ENCODE results near the gene CD82.

CD82 gene

DNA sequence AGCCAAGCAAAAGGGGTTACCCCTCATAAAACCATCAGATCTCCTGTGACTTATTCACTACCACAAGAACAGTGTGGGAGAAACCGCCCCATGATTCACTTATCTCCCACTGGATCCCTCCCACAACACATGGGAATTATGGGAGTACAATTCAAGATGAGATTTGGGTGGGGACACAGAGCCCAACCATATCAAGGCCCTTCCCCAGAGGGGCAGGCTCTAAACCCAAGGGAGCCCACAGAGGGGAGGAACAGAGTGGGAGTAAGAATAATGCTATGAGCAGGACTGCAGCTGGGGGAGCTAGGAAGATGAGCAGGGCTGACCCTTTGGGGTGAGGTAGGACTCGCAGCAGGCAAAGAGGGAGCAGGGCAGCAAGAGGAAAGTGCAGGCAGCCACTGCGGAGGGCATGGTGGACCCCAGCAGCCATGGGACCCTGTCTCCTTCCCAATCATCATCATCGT lies 59.3 kb downstream of the CD82 start:
- DNase-seq (ENCODE audit: low read depth) = no peak
- H3K4me3 ChIP-seq (ENCODE audit: low read length) = no peak overlapping the region
- TF ChIP-seq, protein P1, sequence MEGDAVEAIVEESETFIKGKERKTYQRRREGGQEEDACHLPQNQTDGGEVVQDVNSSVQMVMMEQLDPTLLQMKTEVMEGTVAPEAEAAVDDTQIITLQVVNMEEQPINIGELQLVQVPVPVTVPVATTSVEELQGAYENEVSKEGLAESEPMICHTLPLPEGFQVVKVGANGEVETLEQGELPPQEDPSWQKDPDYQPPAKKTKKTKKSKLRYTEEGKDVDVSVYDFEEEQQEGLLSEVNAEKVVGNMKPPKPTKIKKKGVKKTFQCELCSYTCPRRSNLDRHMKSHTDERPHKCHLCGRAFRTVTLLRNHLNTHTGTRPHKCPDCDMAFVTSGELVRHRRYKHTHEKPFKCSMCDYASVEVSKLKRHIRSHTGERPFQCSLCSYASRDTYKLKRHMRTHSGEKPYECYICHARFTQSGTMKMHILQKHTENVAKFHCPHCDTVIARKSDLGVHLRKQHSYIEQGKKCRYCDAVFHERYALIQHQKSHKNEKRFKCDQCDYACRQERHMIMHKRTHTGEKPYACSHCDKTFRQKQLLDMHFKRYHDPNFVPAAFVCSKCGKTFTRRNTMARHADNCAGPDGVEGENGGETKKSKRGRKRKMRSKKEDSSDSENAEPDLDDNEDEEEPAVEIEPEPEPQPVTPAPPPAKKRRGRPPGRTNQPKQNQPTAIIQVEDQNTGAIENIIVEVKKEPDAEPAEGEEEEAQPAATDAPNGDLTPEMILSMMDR (conservative IDR thresholded peaks at IDR 0.05; ENCODE audit: low read length) = no peak

DNA sequence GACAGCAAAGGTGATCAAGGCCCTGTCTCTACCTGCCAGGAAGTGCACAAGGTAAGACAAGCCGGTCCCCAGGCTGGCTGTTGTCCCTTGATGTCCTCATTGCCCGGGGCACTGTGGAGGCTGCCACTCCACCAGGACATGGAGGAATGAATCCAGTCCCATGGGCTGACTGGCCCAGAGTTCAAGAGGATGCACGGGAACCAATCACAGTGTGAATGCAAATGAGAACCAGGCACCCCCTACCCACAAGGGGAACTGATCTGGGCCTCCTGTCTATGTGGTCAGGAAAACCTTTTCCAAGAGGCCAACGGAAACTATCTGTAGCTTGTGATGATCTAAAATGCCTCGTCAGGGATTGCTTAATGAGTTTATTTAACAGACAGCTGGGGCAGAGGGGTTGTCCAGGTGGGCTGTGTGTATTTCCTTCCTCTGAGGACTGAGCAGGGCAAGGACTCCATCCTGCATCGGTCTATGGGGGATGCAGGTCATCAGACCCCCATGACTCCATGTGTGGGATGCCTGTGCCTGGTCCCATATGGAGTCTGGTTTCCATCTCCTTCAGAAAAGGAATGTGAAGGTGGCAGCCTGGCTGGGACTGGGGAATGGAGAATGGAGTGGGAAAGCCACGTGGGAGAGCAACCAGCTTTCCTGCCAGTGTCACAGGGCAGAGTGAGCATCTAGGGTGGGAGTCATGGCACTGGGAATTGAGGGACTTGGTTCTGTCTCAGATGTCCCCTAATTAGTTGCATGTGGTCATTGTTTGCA lies 60.5 kb downstream of the CD82 start:
- H3K4me3 ChIP-seq (ENCODE audit: low read length) = no peak overlapping the region
- TF ChIP-seq, protein P1 (conservative IDR thresholded peaks at IDR 0.05; ENCODE audit: low read length) = no peak
- DNase-seq (ENCODE audit: low read depth) = no peak

DNA sequence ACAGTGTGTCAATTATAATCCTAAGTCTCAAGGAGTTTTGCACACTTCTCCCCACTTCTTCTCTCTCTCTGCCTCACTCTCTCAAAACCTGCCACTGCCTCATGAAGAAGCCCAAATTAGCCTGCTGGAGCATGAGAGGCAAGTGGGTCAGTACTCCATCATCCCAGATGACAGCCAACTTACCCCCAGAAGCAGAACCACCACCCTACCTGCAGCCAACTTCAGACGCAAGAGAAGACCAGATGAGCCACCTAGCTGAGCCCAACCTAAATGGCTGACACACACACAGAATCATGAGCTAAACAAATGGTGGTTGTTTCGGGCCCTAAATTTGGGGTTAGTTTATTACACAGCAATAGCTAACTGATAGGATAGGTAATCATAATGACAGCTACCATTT lies 61.2 kb downstream of the CD82 start:
- no peak for DNase-seq (ENCODE audit: low read depth)
- TF ChIP-seq, protein P1 (conservative IDR thresholded peaks at IDR 0.05; ENCODE audit: low read length) = no peak
- H3K4me3 ChIP-seq (ENCODE audit: low read length) = no peak overlapping the region

DNA sequence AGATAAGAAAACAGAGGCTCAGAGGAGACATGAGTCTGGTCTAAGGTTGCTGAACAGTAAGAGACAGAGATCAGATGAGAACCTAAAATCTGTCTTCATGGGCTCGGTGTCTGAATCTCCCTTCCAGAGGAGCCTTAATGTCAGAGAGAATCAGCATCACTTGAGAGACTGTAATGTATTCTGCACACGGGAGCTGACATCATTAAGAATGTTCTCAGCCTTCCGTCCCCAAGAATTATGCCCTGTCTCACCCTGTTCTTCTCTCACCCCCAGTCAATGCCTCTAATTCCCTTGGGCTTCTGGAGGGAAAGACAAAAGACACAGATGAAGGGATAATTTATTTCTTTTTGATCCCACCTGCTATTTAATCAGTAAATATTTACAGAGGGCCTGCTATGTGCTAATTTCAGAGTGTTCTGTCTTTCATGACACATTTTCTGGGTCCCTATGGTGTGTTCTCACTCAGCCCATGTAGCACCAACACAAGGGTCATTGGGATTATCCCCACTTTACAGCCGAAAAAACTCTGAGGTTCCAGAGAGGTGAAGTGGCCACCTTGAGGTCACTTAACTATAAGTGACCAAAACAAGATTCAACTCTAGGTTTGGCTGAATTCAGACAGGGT lies 61.8 kb downstream of the CD82 start:
- no peak for DNase-seq (ENCODE audit: low read depth)
- H3K4me3 ChIP-seq (ENCODE audit: low read length) = no peak overlapping the region
- TF ChIP-seq, protein P1 (conservative IDR thresholded peaks at IDR 0.05; ENCODE audit: low read length) = no peak

DNA sequence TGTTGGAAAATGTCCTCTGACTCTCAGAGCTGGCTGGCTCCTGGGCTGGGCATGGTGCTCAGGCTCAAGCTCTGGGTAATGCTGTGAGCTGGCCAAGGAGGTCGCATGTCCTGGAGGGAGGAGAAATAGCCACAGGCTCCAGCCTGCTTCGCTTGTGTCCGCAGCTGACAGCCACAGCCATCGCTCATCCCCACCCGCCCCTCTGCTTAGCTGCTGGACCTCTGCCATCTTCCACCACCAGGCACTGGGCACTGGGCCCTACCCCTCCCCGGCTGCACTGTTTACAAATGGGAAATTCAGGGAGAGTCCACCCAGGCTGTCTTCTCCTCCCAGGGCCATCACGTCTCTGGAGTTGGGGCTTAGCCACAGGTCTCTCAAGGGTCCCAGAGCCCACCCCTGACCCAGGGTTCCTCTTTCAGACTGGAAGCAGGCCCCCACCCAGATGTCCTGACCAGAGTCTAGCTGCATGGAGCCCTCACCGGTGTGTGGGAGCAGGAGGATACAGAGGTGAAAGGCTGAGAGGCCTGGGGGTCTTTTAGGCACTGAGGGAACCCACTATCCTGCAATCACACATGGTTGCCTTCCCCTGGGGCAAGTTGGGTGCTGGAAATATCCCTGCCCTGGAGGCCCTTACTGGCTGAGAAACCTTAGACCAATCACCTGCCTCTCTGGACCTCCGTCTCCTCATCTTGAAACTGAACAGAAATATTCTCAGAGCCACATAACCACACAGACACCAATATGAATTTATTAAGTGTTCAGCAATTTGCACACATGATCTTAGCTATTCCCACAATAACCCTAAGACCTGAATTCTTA lies 62.7 kb downstream of the CD82 start:
- peak; percentile 33 for DNase-seq (ENCODE audit: low read depth)
- H3K4me3 ChIP-seq (ENCODE audit: low read length) = no peak overlapping the region
- TF ChIP-seq, protein P1 (conservative IDR thresholded peaks at IDR 0.05; ENCODE audit: low read length) = no peak

DNA sequence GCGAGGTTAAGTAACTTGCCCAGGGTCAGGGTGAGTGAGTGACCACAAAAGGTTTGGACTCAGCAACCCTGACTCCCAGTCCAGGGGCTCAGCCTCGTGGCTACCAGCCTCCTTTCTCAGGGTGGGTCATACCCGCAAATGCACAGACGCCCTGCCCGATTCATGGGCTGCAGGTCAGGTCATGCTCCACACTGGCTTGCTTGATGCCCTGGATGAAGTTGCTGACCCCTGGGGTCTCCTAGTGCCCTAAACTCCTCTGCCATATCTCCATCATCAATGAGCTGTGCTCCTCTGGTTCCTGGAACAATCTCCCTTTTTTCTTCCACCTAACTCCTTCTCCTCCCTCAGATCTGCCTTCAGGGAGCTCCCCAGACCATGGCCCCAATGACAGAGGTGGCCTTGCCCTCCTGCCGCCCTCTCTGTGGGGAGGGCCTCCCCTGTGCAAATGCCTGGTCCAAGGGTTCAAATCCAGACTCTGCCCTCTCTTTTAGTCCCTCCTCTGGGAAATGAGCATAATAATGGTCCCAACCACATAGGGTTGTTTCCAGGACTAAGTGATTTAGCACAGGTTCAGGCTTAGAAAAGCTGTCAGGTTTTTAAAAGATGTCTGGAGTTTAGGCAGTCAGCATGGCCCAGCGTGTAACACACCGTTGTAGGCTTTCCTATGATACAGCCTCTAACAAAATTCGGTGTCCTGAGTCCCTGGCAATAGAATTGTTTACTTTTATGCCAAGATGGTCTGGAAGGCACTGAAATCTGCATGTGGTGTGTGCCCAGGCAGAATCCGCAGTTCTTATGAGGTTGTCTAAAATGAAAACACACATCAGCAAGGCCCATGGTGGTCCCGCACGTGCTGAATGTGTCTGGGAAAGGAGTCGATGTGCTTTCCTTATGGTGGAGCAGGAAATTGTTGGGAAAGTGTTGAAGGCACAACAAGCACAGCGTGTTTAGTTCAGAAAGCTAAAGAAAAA lies 63.6 kb downstream of the CD82 start:
- TF ChIP-seq, protein P1 (conservative IDR thresholded peaks at IDR 0.05; ENCODE audit: low read length) = no peak
- H3K4me3 ChIP-seq (ENCODE audit: low read length) = no peak overlapping the region
- no peak for DNase-seq (ENCODE audit: low read depth)
